Large intestine (tissue), 3 donors: Measurements from ENCODE around the gene KANSL1. TPM values are rescaled to one million over a fixed set of nuclear protein-coding genes. Genes with fewer than 3 reads are reported as not detected.
A peak's percentile ranks its signal among the peaks of the same experiment; 100 is the strongest.

ENCODE experiments used
- DNase-seq, 2 donors: peaks; one replicate each; pipeline versions ENCODE4 v3.0.0 to v3.0.0-alpha.2; 2013
- H3K27ac ChIP-seq: one replicate; pipeline ENCODE4 v1.5.1; 2013; ENCODE audit warnings: low read length
- H3K27me3 ChIP-seq: 2 replicates; pipeline ENCODE4 v1.6.1; 2013; ENCODE audit warnings: low read length; ENCODE audit not compliant: control insufficient read depth, insufficient read depth
- H3K36me3 ChIP-seq: 2 replicates; pipeline ENCODE4 v1.6.1; 2013; ENCODE audit warnings: low read length; ENCODE audit not compliant: control insufficient read depth, insufficient read depth
- H3K4me1 ChIP-seq: one replicate; pipeline ENCODE4 v1.6.1; 2013; ENCODE audit warnings: low read length; ENCODE audit not compliant: control insufficient read depth, insufficient read depth
- H3K4me3 ChIP-seq: one replicate; pipeline ENCODE4 v1.5.1; 2013; ENCODE audit warnings: low read length
- H3K9me3 ChIP-seq: one replicate; pipeline ENCODE4 v1.6.1; 2013; ENCODE audit warnings: mild to moderate bottlenecking, low read depth, low read length, moderate library complexity; ENCODE audit not compliant: control insufficient read depth
- WGBS: methylation state at CpG from one replicate; pipeline ENCODE4 v1.1.5; 2013; ENCODE audit warnings: low lambda C conversion rate; ENCODE audit not compliant: insufficient coverage; 5-methylcytosine and 5-hydroxymethylcytosine counted together
- polyA plus RNA-seq: library from polyadenylated mRNA; unstranded; fragments of 120-200 nt; gene quantifications from one replicate; pipeline ENCODE4 v1.2.1, GENCODE V29; 2013

The KANSL1 gene
- polyA plus RNA-seq, 1 donor, result 53.2 TPM

DNA sequence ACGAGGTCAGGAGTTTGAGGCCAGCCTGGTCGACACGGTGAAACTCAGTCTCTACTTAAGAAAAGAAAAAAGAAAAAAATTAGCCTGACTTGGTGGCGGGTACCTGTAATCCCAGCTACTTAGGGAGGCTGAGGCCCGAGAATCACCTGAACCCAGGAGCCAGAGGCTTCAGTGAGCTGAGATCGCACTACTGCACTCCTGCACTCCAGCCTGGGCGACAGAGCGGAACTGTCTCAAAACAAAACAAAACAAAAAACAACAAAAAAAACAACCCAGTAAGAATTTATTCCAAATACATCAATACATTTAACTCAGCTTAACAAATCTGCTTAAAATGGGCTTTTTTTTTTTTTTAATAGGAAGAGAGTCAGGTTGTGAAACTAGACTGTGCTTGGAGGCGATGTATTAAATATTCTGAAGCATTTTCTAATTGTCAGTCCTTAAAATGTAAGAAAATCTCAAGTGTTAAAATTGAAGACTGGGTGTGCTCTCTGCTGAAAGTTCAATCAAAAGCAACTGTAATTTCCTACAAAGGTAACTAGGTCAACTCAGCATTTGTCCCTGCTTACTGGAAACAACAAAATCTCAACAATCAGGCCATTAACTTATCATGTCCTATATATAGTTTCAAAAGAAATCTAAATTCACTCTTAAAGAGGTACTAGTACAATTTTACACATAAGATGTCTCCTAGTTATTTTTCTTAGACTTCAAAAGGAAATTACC lies 23.2 kb downstream of the KANSL1 start:
- Histone ChIP-seq H3K4me1 (no peaks in the 10 kb centered on the region), H3K36me3 (peaks cover 22% of the 10 kb centered on the region), H3K9me3 (no peaks in the 10 kb centered on the region), H3K27me3 (no peaks in the 10 kb centered on the region), H3K4me3 (no peak overlapping the region), H3K27ac (no peak overlapping the region)
- WGBS, result 80% methylated on average over 5 of the region's 9 CpGs
- no peak for DNase-seq

DNA sequence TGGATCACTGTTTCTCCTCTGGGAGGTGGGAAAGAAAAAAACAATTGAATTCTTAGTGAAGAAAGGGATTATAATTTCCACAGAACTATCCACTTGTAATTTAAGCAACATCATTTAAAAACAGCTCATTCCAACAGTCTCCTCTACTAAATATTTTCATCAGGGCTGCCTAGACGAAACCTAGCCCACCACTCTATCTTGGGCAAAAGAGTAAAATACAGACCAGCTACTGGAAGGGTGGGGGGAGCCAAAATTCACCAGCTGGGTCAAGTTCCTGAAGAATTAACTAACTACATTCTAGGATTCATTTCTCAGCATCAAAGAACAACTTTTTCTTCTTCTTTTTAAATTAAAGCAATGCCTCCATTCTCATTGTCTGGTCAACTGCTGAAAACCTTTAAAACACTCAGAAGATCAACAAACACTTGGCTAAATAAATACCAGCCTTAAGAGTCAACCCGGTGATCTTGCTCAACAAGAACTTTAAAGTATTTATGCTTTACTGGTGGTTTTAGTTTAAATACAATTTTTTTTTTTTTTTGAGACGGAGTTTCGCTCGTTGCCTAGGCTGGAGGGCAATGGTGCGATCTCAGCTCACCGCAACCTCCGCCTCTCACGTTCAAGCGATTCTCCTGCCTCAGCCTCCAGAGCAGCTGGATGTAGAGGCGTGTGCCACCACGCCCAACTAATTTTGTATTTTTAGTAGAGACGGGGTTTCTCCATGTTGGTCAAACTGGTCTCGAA lies 25.2 kb downstream of the KANSL1 start:
- Histone ChIP-seq H3K27me3 (no peaks in the 10 kb centered on the region), H3K9me3 (no peaks in the 10 kb centered on the region), H3K4me1 (peaks cover 5% of the 10 kb centered on the region), H3K27ac (no peak overlapping the region), H3K4me3 (no peak overlapping the region), H3K36me3 (peaks cover 22% of the 10 kb centered on the region)
- no peak for DNase-seq
- 63% methylated on average over 1 of the region's 14 CpGs for WGBS

DNA sequence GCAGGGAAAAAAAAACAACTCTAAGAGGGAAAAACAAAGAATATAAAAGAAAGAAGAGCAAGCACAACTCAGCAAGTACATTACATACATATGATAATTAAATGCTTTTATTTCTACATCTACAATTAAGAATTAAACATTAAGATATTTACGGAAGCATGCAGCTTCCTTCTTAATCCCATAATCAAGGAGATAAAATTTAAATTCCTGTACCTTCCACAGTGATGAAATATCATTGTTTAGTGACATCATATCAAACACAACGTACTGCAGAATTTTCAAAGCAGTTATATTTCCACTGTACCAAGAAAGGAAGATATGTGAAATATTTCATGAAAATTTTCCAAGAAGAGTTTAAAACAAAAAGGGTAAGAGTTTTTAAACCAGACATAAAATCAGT lies 26.0 kb downstream of the KANSL1 start:
- WGBS, result 43% methylated on average over 2 of the region's 2 CpGs
- Histone ChIP-seq H3K36me3 (peaks cover 22% of the 10 kb centered on the region), H3K4me3 (no peak overlapping the region), H3K27ac (no peak overlapping the region), H3K27me3 (no peaks in the 10 kb centered on the region), H3K4me1 (peaks cover 11% of the 10 kb centered on the region), H3K9me3 (no peaks in the 10 kb centered on the region)
- no peak for DNase-seq

DNA sequence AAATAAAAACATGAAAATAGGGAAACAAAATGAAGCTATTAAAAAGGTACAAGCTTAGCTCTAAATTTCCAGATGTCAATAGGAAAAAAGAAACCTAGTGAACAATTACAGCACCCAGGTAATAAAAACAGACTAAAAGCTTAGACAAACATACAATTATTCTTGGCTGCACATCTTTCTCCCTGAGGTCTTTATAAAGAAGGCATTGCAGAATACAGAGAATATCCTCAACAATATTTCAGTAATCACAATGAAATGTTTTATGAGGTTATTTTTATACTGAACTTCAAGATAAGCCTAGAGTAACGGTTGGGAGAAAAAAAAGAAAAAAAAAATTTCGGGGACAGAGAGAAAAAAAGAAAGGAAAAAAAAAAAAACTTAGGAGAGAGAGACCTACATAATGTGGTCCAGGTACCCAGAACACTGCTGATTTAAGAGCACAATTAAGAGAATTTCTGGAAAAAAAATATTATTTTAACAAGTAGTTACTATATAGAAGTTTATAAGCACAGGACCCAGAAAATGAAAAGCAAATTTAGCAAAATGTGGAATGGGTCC lies 26.5 kb downstream of the KANSL1 start:
- Histone ChIP-seq H3K27me3 (no peaks in the 10 kb centered on the region), H3K27ac (no peak overlapping the region), H3K4me3 (no peak overlapping the region), H3K9me3 (no peaks in the 10 kb centered on the region), H3K36me3 (peaks cover 20% of the 10 kb centered on the region), H3K4me1 (peaks cover 11% of the 10 kb centered on the region)
- no peak for DNase-seq
- 21% methylated on average over 2 of the region's 2 CpGs for WGBS

DNA sequence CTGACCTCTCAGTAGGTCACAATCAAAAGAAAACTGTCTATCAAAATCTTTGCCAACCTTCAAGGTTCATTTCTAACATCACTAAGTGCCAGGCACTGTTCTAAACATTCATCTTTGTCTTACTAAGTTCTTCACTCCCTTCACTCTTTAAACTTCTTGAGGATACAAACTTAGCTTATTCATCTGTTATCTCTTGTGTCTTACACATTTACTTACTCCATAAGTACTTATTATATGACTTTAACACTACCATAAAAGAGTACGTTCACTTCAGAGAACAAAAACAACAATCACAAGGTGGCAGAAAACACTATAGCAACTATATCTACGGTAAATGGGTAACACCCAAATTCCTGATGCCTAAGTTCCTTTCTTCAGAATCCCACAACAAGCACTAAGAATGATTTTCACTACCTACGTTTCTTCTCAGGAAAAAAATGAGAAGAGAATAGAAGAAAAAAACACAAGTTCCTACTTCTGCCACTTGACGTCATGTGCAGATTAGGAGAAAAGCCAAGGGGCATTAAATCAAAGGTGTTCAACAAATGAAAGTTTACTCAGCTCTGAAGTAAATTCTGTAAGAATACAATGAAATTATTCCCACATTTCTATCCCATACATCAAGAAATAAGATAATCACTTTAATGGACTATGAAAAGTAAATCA lies 29.2 kb downstream of the KANSL1 start:
- peaks cover 3% of the 10 kb centered on the region for H3K36me3 ChIP-seq
- H3K27me3 ChIP-seq, result no peaks in the 10 kb centered on the region
- H3K9me3 ChIP-seq, result no peaks in the 10 kb centered on the region
- 68% methylated on average over 3 of the region's 4 CpGs for WGBS
- peak overlapping the region; percentile 12 for H3K27ac ChIP-seq
- DNase-seq, result peak in 1 of 2 donors; percentile 42
- H3K4me3 ChIP-seq, result no peak overlapping the region
- peaks cover 11% of the 10 kb centered on the region for H3K4me1 ChIP-seq

DNA sequence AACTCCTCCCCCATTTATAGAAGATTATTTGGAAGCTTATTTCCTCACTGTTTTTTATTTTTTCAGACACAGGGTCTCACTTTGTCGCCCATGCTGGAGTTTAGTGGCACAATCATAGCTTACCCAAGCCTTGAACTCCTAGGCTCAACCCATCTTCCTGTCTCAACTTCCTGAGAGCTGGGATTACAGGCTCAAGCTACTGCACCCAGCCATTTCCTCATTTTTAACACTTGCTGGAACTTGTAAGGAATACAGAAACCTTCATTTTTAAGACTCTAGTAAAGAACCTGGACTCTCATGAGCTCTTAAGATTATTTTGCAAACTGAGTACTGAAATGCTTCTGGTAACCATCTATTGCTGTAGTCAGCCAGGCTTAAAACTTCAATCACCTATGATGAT lies 29.9 kb downstream of the KANSL1 start:
- no CpG with 5 or more reads among the region's 1 CpG for WGBS
- no peak overlapping the region for H3K4me3 ChIP-seq
- no peaks in the 10 kb centered on the region for H3K27me3 ChIP-seq
- peaks cover 3% of the 10 kb centered on the region for H3K36me3 ChIP-seq
- H3K9me3 ChIP-seq, result no peaks in the 10 kb centered on the region
- no peak for DNase-seq
- peaks cover 11% of the 10 kb centered on the region for H3K4me1 ChIP-seq
- no peak overlapping the region for H3K27ac ChIP-seq

DNA sequence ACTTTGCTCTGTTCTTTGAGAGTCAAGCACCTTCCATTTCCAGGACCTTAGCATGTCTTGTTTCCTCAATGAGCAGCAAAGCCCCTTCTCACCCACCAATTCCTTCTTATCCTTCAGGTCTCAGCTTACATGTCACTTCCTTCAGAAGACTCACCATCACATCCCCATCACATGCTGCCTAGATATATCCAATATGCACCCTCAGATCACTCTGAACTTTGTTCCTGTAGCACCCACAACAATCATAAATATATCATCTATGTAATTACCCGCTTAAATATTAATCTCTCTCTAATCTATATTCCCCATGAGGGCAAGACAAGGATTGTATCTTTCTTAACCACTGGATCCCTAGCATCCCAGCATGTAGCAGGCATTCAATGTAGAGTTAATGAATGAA lies 30.4 kb downstream of the KANSL1 start:
- no peaks in the 10 kb centered on the region for H3K9me3 ChIP-seq
- no peak overlapping the region for H3K4me3 ChIP-seq
- peak; percentile 18 to 76 for DNase-seq
- H3K36me3 ChIP-seq, result peaks cover 1% of the 10 kb centered on the region
- peak overlapping the region; percentile 55 for H3K27ac ChIP-seq
- H3K27me3 ChIP-seq, result no peaks in the 10 kb centered on the region
- 0% methylated on average over 1 of the region's 1 CpG for WGBS
- peaks cover 11% of the 10 kb centered on the region for H3K4me1 ChIP-seq

DNA sequence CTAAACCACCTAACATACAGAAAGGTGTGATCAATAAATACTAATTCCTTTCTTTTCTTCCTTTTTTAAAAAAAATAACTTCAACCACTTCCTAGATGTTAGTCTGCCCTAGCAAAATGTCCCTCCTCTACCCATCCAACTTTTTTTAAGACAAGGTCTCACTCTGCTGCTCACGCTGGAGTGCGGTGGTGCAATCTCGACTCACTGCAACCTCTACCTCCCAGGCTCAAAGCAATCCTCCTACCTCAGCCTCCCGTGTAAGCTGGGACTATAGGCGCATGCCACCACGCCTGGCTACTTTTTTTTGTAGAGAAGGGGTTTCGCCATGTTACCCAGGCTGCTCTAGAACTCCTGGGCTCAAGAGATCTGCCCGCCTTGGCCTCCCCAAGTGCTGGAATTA lies 33.1 kb downstream of the KANSL1 start:
- no peak for DNase-seq
- no peaks in the 10 kb centered on the region for H3K36me3 ChIP-seq
- WGBS, result 82% methylated on average over 3 of the region's 8 CpGs
- H3K27me3 ChIP-seq, result no peaks in the 10 kb centered on the region
- peaks cover 11% of the 10 kb centered on the region for H3K4me1 ChIP-seq
- H3K4me3 ChIP-seq, result no peak overlapping the region
- no peak overlapping the region for H3K27ac ChIP-seq
- H3K9me3 ChIP-seq, result no peaks in the 10 kb centered on the region

DNA sequence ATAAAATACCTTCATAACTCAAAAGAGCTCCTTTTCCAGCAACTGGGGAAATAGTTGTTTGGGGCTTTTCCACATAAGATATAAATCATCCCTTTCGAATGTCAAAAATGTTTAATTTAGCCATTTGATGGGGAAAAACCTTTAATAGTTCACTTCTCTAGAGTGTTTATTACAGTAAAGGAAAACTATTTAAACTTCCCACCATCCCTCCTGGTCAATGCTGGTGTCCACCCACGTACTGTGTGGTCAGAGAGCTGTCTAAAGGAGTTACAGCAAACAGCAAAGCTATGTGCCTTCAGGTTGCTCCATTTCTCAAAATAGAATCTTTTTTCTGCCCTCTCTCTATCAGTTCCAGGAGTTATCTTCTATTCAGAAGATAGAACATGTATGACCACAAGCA lies 33.5 kb downstream of the KANSL1 start:
- 93% methylated on average over 2 of the region's 2 CpGs for WGBS
- no peak overlapping the region for H3K4me3 ChIP-seq

More for the DNA sequence above, 33.5 kb downstream of the KANSL1 start:
- H3K4me1 ChIP-seq, result peaks cover 11% of the 10 kb centered on the region
- no peaks in the 10 kb centered on the region for H3K27me3 ChIP-seq
- H3K36me3 ChIP-seq, result no peaks in the 10 kb centered on the region
- no peaks in the 10 kb centered on the region for H3K9me3 ChIP-seq
- no peak overlapping the region for H3K27ac ChIP-seq
- DNase-seq, result no peak
